HEK293 (cell line): ENCODE data around the gene ZNF107.

ENCODE experiments used
- PRDM1 ChIP-seq: fragments of 450-650 bp; formaldehyde crosslinking; IDR thresholded peaks from 2 replicates; pipeline ENCODE4; 2016; ENCODE audit warnings: missing biosample characterization, missing genetic modification characterization
- ZBTB10 ChIP-seq: fragments of 450-650 bp; formaldehyde crosslinking; IDR thresholded peaks from 2 replicates; pipeline ENCODE4 v1.5.1; 2016; ENCODE audit warnings: missing biosample characterization, missing genetic modification characterization
- ZNF140 ChIP-seq: fragments of 450-650 bp; formaldehyde crosslinking; IDR thresholded peaks from 2 replicates; pipeline ENCODE4 v1.5.1; 2016; ENCODE audit warnings: missing biosample characterization, missing genetic modification characterization
- ZNF391 ChIP-seq: fragments of 450-650 bp; formaldehyde crosslinking; IDR thresholded peaks from 2 replicates; pipeline ENCODE4 v1.5.1; 2016; ENCODE audit warnings: low read depth, missing biosample characterization, missing genetic modification characterization, borderline replicate concordance
- TF ChIP-seq, protein P1 (sequence below): fragments of 450-650 bp; formaldehyde crosslinking; IDR thresholded peaks from 2 replicates; pipeline ENCODE4 v1.5.1; 2016; ENCODE audit warnings: missing biosample characterization, missing genetic modification characterization
- TF ChIP-seq, protein P2 (sequence below): fragments of 450-650 bp; formaldehyde crosslinking; IDR thresholded peaks from 2 replicates; pipeline ENCODE4 v1.5.1; 2016; ENCODE audit warnings: missing biosample characterization, missing genetic modification characterization

The ZNF107 gene

DNA sequence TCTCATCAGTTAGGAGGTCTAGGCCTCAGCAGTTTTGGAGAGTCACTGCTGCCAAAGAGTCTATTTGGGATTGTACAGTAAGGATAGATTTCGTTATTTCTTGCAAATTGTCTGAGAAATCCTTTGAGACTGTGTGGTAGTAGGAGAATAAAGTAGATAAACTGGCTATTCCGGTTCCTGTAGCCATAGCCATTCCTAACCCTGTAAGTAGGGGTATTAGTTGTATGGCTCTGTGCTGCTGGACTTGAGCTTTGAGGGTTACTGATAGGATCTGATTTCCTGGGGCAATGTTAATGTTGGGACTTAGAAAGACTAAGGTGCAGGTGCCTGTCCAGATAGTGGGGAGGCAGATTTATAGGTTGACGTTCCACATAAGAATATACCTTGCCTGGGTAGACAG is 92.2 kb downstream of the ZNF107 start (continued):
- TF ChIP-seq, protein P1, sequence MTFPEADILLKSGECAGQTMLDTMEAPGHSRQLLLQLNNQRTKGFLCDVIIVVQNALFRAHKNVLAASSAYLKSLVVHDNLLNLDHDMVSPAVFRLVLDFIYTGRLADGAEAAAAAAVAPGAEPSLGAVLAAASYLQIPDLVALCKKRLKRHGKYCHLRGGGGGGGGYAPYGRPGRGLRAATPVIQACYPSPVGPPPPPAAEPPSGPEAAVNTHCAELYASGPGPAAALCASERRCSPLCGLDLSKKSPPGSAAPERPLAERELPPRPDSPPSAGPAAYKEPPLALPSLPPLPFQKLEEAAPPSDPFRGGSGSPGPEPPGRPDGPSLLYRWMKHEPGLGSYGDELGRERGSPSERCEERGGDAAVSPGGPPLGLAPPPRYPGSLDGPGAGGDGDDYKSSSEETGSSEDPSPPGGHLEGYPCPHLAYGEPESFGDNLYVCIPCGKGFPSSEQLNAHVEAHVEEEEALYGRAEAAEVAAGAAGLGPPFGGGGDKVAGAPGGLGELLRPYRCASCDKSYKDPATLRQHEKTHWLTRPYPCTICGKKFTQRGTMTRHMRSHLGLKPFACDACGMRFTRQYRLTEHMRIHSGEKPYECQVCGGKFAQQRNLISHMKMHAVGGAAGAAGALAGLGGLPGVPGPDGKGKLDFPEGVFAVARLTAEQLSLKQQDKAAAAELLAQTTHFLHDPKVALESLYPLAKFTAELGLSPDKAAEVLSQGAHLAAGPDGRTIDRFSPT (tag by site-specific recombination), result no peak
- no peak for TF ChIP-seq PRDM1 (tag by site-specific recombination)
- TF ChIP-seq ZNF140, result no peak
- TF ChIP-seq, protein P2, sequence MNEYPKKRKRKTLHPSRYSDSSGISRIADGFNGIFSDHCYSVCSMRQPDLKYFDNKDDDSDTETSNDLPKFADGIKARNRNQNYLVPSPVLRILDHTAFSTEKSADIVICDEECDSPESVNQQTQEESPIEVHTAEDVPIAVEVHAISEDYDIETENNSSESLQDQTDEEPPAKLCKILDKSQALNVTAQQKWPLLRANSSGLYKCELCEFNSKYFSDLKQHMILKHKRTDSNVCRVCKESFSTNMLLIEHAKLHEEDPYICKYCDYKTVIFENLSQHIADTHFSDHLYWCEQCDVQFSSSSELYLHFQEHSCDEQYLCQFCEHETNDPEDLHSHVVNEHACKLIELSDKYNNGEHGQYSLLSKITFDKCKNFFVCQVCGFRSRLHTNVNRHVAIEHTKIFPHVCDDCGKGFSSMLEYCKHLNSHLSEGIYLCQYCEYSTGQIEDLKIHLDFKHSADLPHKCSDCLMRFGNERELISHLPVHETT, result no peak
- no peak for TF ChIP-seq ZNF391 (tag by site-specific recombination)
- no peak for TF ChIP-seq ZBTB10
